Measurements from ENCODE around the gene ANKS1B.

Gene ANKS1B

DNA sequence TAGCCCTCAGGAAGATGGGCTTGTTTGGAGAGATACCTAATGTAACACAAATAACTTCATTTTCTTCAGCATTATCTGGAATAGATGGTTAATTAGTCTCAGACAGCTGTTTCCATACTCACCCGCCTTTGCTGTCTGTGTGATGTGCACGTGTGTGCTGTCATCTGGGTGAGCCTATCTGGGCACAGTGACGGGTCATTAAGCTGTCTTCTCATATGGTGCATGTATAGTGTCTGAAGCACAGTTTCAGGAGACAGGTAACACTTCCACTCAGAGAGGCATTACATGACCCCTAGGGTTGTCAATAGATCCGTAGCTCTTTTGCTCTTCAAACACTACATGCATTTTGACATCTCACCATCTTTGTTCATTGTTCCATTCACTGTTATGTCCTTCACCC, 846.3 kb downstream of the ANKS1B start:
- TF ChIP-seq GATA3 (IDR thresholded peaks at IDR 0.05; ENCODE audit: low read depth, low read length) (no peak), GATA2 (IDR thresholded peaks at IDR 0.05; ENCODE audit: low read depth, low read length) (no peak)

- TF ChIP-seq GATA3 (IDR thresholded peaks at IDR 0.05; ENCODE audit: low read depth, low read length) (no peak), GATA2 (IDR thresholded peaks at IDR 0.05; ENCODE audit: low read depth, low read length) (no peak)
These were observed 847.4 kb downstream of the ANKS1B start for GRCh38 chr12:99137124-99137855.

- TF ChIP-seq GATA3 (IDR thresholded peaks at IDR 0.05; ENCODE audit: low read depth, low read length) (no peak), GATA2 (IDR thresholded peaks at IDR 0.05; ENCODE audit: low read depth, low read length) (no peak)
These were observed 848.2 kb downstream of the ANKS1B start for GRCh38 chr12:99136516-99136915.

DNA sequence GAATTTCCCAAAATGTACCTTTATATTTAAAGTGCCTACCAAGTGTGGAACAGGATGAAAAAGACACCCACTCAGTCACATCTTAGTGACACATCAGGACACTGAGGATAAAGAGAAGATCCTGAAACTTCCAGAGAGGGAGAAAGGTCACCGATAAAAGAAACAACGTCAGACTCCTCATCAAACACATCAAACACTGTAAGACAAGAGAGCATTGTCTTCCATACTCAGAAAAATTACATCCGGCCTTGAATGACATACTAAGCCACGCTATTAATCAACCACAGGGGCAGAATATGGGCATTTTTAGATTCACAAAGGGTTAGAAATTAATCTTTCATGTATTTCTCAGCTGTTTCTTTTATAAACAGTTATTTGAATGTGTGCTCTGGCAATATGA, 849.4 kb downstream of the ANKS1B start:
- TF ChIP-seq GATA3 (IDR thresholded peaks at IDR 0.05; ENCODE audit: low read depth, low read length) (no peak), GATA2 (IDR thresholded peaks at IDR 0.05; ENCODE audit: low read depth, low read length) (no peak)

- no peak for TF ChIP-seq GATA2 (IDR thresholded peaks at IDR 0.05; ENCODE audit: low read depth, low read length)
- no peak for TF ChIP-seq GATA3 (IDR thresholded peaks at IDR 0.05; ENCODE audit: low read depth, low read length)
These were observed 851.3 kb downstream of the ANKS1B start for GRCh38 chr12:99133401-99133800.

- TF ChIP-seq GATA3 (IDR thresholded peaks at IDR 0.05; ENCODE audit: low read depth, low read length) (no peak), GATA2 (IDR thresholded peaks at IDR 0.05; ENCODE audit: low read depth, low read length) (no peak)
These were observed 853.0 kb downstream of the ANKS1B start for GRCh38 chr12:99131751-99132199.

GRCh38 chr12:99130808-99131553, 853.8 kb downstream of the ANKS1B start:
- TF ChIP-seq GATA2 (IDR thresholded peaks at IDR 0.05; ENCODE audit: low read depth, low read length), result no peak

DNA sequence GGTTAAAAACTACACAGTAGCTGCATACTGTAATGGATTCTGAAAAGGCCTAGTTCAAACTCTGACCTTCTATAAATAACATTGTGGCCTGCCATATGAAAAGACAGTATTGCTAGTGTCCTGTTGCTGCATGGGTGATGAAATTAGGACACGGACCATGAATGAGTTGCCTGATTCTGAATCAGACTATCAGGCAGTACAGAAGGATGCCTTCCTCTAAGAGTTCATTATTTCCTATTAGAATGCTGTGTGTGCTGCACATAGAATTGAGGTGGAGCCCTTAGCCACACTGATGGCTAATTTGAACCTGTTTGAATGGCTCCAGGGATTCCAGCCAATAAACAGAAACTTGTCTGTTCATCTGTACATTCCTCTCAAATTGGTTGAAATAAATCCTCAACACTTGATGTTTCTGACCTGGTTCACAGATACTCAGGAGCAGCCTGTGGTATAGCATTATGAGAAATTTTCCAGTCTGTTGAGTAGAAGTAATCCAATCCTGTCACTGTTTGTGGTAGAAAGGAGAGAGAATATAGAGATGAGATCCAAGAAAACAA, 856.4 kb downstream of the ANKS1B start:
- TF ChIP-seq GATA3 (IDR thresholded peaks at IDR 0.05; ENCODE audit: low read depth, low read length) (no peak), GATA2 (IDR thresholded peaks at IDR 0.05; ENCODE audit: low read depth, low read length) (no peak)

DNA sequence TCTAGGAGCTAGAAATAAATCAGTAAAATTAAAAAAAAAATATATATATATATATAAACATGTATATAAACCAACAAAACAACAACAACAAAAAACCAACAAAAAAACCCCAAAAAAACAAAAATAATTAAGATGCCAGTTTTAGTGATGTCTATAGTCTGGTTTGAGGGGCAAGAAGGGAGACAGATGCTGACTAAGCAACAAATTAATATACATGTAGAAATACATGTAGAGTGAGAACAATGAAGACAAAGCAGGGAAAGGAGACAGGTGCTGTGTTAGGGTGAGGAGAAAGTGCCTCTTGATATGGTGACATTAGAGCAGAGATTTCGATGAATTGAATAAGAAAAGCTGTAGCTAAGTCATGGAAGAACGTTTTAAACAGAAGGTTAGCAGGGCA, 861.8 kb downstream of the ANKS1B start:
- TF ChIP-seq GATA3 (IDR thresholded peaks at IDR 0.05; ENCODE audit: low read depth, low read length) (no peak), GATA2 (IDR thresholded peaks at IDR 0.05; ENCODE audit: low read depth, low read length) (no peak)

GRCh38 chr12:99122496-99122895, 862.2 kb downstream of the ANKS1B start:
- TF ChIP-seq GATA3 (IDR thresholded peaks at IDR 0.05; ENCODE audit: low read depth, low read length), result no peak
- TF ChIP-seq GATA2 (IDR thresholded peaks at IDR 0.05; ENCODE audit: low read depth, low read length), result no peak

DNA sequence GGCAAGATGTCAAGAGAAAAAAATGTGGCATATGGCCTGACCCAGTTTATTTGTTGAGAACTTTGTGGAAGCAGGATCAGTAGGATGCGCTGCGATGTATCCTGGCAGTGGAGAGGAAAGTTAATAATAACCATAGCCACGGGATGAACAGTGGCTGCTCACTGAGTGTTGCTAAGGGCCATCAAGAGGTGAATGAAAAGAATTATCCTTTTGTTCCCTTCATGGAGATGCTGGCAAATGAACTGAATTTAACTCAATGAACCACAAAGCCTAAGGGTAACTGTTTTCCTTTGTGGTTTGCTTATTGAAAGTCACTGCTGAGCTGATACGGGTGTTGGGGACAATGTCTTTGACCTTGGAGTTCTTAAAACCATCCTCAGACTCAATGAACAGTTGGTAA, 863.2 kb downstream of the ANKS1B start:
- TF ChIP-seq GATA3 (IDR thresholded peaks at IDR 0.05; ENCODE audit: low read depth, low read length) (no peak), GATA2 (IDR thresholded peaks at IDR 0.05; ENCODE audit: low read depth, low read length) (no peak)

DNA sequence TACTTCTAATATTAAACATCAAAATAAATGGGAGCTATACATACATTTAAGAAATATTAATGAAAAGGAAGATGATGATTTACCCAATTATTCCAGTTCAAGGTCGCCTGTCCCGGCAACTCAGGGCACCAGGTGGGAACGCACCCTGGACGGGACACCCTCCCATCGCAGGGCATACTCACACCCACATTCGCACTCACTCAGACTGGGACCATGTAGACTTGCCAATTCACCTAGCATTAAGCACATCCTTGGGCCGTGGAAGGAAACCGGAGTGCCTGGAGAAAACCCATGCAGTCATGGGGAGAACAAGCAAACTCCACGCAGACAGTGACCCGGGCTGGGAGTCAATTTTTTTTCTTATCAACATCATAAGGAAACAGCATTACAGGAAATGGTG, 864.8 kb downstream of the ANKS1B start:
- TF ChIP-seq GATA3 (IDR thresholded peaks at IDR 0.05; ENCODE audit: low read depth, low read length), result no peak
- TF ChIP-seq GATA2 (IDR thresholded peaks at IDR 0.05; ENCODE audit: low read depth, low read length), result no peak

- TF ChIP-seq GATA2 (IDR thresholded peaks at IDR 0.05; ENCODE audit: low read depth, low read length), result no peak
- no peak for TF ChIP-seq GATA3 (IDR thresholded peaks at IDR 0.05; ENCODE audit: low read depth, low read length)
These were observed 865.3 kb downstream of the ANKS1B start for GRCh38 chr12:99119449-99119848.

- TF ChIP-seq GATA2 (IDR thresholded peaks at IDR 0.05; ENCODE audit: low read depth, low read length) (no peak), GATA3 (IDR thresholded peaks at IDR 0.05; ENCODE audit: low read depth, low read length) (no peak)
These were observed 873.1 kb downstream of the ANKS1B start for GRCh38 chr12:99111600-99111999.

GRCh38 chr12:99110868-99111267, 873.9 kb downstream of the ANKS1B start:
- TF ChIP-seq GATA3 (IDR thresholded peaks at IDR 0.05; ENCODE audit: low read depth, low read length) (peak; percentile 64), GATA2 (IDR thresholded peaks at IDR 0.05; ENCODE audit: low read depth, low read length) (peak; percentile 84)

Measured in SH-SY5Y (cell line).